Pancreas (tissue), 10 donors: ENCODE measurements around the gene ITPKA. TPM values are rescaled to one million over a fixed set of nuclear protein-coding genes. Genes with fewer than 3 reads are reported as not detected.

ENCODE experiments used
- ATAC-seq, 4 donors: fragments of 200-7000 bp; cut with Tn5 transposase; one replicate each; pipeline versions ENCODE4 v1.8.0 to v1.9.1; 2020; ENCODE audit warnings: mild to moderate bottlenecking in 4 of 4, moderate library complexity in 4 of 4
- DNase-seq, 6 donors: peaks; one replicate each; pipeline ENCODE4 v3.0.0-alpha.2; 2020
- FAIRE-seq: peaks from 2 replicates; lab custom pipeline; 2012; peaks lifted over from hg19 to GRCh38; lab: Jason Lieb, UNC
- H3K27ac ChIP-seq, 4 donors: fragments of 200-600 bp; sonication (generic); 1 replicate in 3 of 4; 2 replicates in 1 of 4; pipeline versions ENCODE4 v1.5.0 to v1.8.0; 2020
- H3K27me3 ChIP-seq, 4 donors: fragments of 200-600 bp; one replicate each; pipeline ENCODE4 v1.8.0; 2021
- H3K36me3 ChIP-seq, 3 donors: fragments of 200-600 bp; sonication (generic) in 1 of 3; one replicate each; pipeline versions ENCODE4 v1.5.0 to v1.8.0; 2020 to 2021
- H3K4me1 ChIP-seq, 3 donors: fragments of 200-600 bp; one replicate each; pipeline ENCODE4 v1.8.0; 2021
- H3K4me3 ChIP-seq, 4 donors: fragments of 200-600 bp; sonication (generic) in 2 of 4; one replicate each; pipeline versions ENCODE4 v1.5.0 to v1.8.0; 2020 to 2021
- H3K9me3 ChIP-seq, 4 donors: fragments of 200-600 bp; one replicate each; pipeline ENCODE4 v1.8.0; 2021
- CTCF ChIP-seq, 4 donors: fragments of 200-600 bp; sonication (generic) in 3 of 4; IDR thresholded peaks; one replicate each; pipeline versions ENCODE4 v1.5.0 to v1.8.0; 2021; ENCODE audit warnings: antibody characterized with exemption in 4 of 4
- WGBS, 2 donors: extraction: QIAGEN DNeasy Blood & Tissue Kit; methylation state at CpG; one replicate each; pipeline ENCODE4 v1.1.7; 2013; 5-methylcytosine and 5-hydroxymethylcytosine counted together
- intact Hi-C, 3 donors: fragments of 100-400 bp; cut with DNase I; formaldehyde crosslinking; loops; one replicate each; pipeline versions ENCODE4 v1.11.1 to v1.14.2; 2022
- polyA plus RNA-seq, 2 donors: library from polyadenylated mRNA; stranded (reverse); fragments of 200-250 nt; gene quantifications; one replicate each; pipeline ENCODE4 v1.2.3, GENCODE V29; 2013
- total RNA-seq, 6 donors: library from RNA; stranded (reverse); fragmentation: NEBNext Ultra II Directional in 4 of 6; extraction: Animal tissue kit (Norgen Biotek cat#: 25700) in 4 of 6; gene quantifications; one replicate each; pipeline versions ENCODE4 v1.2.1 to v1.2.4, GENCODE V29; 2021 to 2023
- donor health status: healthy with polysubstance abuse.
- donor health status: DM: no; HTN: no; CAD: no; lungs with moderate emphysema.
- donor health status: DM: no; HTN: no; CAD: no.
- donor health status: control.
- donor health status: control.
- donor health status: Bipolar disorder and iron deficiency.
- donor health status: DM: yes; HTN: yes; CAD: no.
- donor health status: DM: no; HTN: no; CAD: no.
- donor health status: DM: no; HTN: no; CAD: no.
- donor health status: DM: yes; HTN: yes; CAD: no.

ITPKA gene
- total and polyA plus RNA-seq, 8 donors: 0.64 to 2.8 (median 1.1) TPM

- H3K36me3 ChIP-seq: peaks cover 3 to 29% (median 3%) of the 10 kb centered on the region in 3 donors
- intact Hi-C loops: no loop called here
- H3K4me1 ChIP-seq: no peaks in the 10 kb centered on the region
- no peaks in the 10 kb centered on the region for H3K9me3 ChIP-seq
- FAIRE-seq (no peak), ATAC-seq (peak in 1 of 4 donors; percentile 26), DNase-seq (no peak)
- TF ChIP-seq CTCF (IDR thresholded peaks at IDR 0.05): no peak
- H3K27me3 ChIP-seq: no peaks in the 10 kb centered on the region
- H3K27ac ChIP-seq: no peak overlapping the region
- no peak overlapping the region for H3K4me3 ChIP-seq
These were observed 10.6 kb upstream of the ITPKA start for GRCh38 chr15:41483115-41483514.

GRCh38 chr15:41483519-41483918, 10.2 kb upstream of the ITPKA start:
- Histone ChIP-seq H3K4me1 (no peaks in the 10 kb centered on the region), H3K4me3 (no peak overlapping the region), H3K27me3 (no peaks in the 10 kb centered on the region), H3K27ac (no peak overlapping the region), H3K36me3 (peaks cover 3 to 27% (median 3%) of the 10 kb centered on the region in 3 donors), H3K9me3 (no peaks in the 10 kb centered on the region)
- DNase-seq (no peak), ATAC-seq (no peak), FAIRE-seq (no peak)
- intact Hi-C loops: no loop called here
- TF ChIP-seq CTCF (IDR thresholded peaks at IDR 0.05): no peak
- WGBS, 2 donors: 93 to 95% methylated on average over 2 of the region's 2 CpGs

GRCh38 chr15:41484937-41485625, 8.6 kb upstream of the ITPKA start:
- no peak overlapping the region for H3K4me3 ChIP-seq
- intact Hi-C loops: no loop called here
- H3K27me3 ChIP-seq: no peaks in the 10 kb centered on the region
- no peaks in the 10 kb centered on the region for H3K4me1 ChIP-seq
- no peaks in the 10 kb centered on the region for H3K9me3 ChIP-seq
- DNase-seq (no peak), ATAC-seq (no peak), FAIRE-seq (no peak)
- H3K36me3 ChIP-seq: peaks cover 0 to 15% (median 3%) of the 10 kb centered on the region in 3 donors
- 88 to 89% methylated on average over 11 of the region's 11 CpGs for WGBS, 2 donors
- H3K27ac ChIP-seq: no peak overlapping the region
- TF ChIP-seq CTCF (IDR thresholded peaks at IDR 0.05): no peak

- ATAC-seq: no peak
- 84 to 86% methylated on average over 43 of the region's 43 CpGs for WGBS, 2 donors
These were observed 7.4 kb upstream of the ITPKA start for GRCh38 chr15:41486286-41486685.

More at GRCh38 chr15:41486286-41486685, 7.4 kb upstream of the ITPKA start:
- no peak overlapping the region for H3K4me3 ChIP-seq
- DNase-seq (peak in 1 of 6 donors; percentile 62), FAIRE-seq (no peak)
- H3K9me3 ChIP-seq: no peaks in the 10 kb centered on the region
- H3K27ac ChIP-seq: no peak overlapping the region
- peaks cover 0 to 7% (median 3%) of the 10 kb centered on the region in 3 donors for H3K36me3 ChIP-seq
- H3K4me1 ChIP-seq: no peaks in the 10 kb centered on the region
- intact Hi-C loops: no loop called here
- no peak for TF ChIP-seq CTCF (IDR thresholded peaks at IDR 0.05)
- no peaks in the 10 kb centered on the region for H3K27me3 ChIP-seq
